ENCODE results near the gene UQCR11. TPM values are rescaled to one million over a fixed set of nuclear protein-coding genes. Genes with fewer than 3 reads are reported as not detected.

Gene UQCR11
- total RNA-seq, 1 donor from 2014 or later = 41.8 TPM

- DNase-seq = no peak
Observed at GRCh38 chr19:1615156-1615765, 10.0 kb upstream of the UQCR11 start.

GRCh38 chr19:1613808-1614570, 8.7 kb upstream of the UQCR11 start:
- DNase-seq = no peak

GRCh38 chr19:1613146-1613545, 7.9 kb upstream of the UQCR11 start:
- no peak for DNase-seq

GRCh38 chr19:1612114-1613086, 7.1 kb upstream of the UQCR11 start:
- DNase-seq = no peak

GRCh38 chr19:1611353-1611752, 6.1 kb upstream of the UQCR11 start:
- DNase-seq = no peak

- no peak for DNase-seq
Observed at GRCh38 chr19:1610579-1610978, 5.3 kb upstream of the UQCR11 start.

GRCh38 chr19:1609680-1610474, 4.6 kb upstream of the UQCR11 start:
- DNase-seq = no peak

GRCh38 chr19:1609103-1609396, 3.8 kb upstream of the UQCR11 start:
- no peak for DNase-seq

- no peak for DNase-seq
Observed at GRCh38 chr19:1608359-1609102, 3.3 kb upstream of the UQCR11 start.

- DNase-seq = no peak
Observed at GRCh38 chr19:1606138-1606651, 933 bp upstream of the UQCR11 start.

GRCh38 chr19:1602091-1602707, 3.1 kb downstream of the UQCR11 start:
- DNase-seq = no peak

GRCh38 chr19:1601613-1602064, 3.6 kb downstream of the UQCR11 start:
- DNase-seq = no peak

- DNase-seq = no peak
Observed at GRCh38 chr19:1599460-1599846, 5.8 kb downstream of the UQCR11 start.

- DNase-seq = no peak
Observed at GRCh38 chr19:1598777-1599459, 6.3 kb downstream of the UQCR11 start.

GRCh38 chr19:1593501-1593772, 11.8 kb downstream of the UQCR11 start:
- no peak for DNase-seq

GRCh38 chr19:1592755-1593500, 12.3 kb downstream of the UQCR11 start, which contains the start of gene MBD3:
MBD3 (minus strand) TSS chr19:1592865; CDS start chr19:1592631, 234 bp downstream.
- peak; percentile 89 for DNase-seq

- peak; percentile 64 for DNase-seq
Observed at GRCh38 chr19:1592024-1592754, 13.1 kb downstream of the UQCR11 start.

GRCh38 chr19:1591421-1592023, 13.7 kb downstream of the UQCR11 start:
- DNase-seq = no peak

Measured in skin of body (tissue), 2 donors.